K562 (cell line): ENCODE data around the gene TLR5.

Source experiments
- HOMEZ ChIP-seq: fragments of 250-450 bp; sonication (Bioruptor Pico); IDR thresholded peaks from 2 replicates; pipeline ENCODE4 v1.4.0; 2020; ENCODE audit warnings: mild to moderate bottlenecking, moderate library complexity
- PTBP1 ChIP-seq: fragments of 200-400 bp; formaldehyde crosslinking; IDR thresholded peaks from 2 replicates; pipeline ENCODE4 v1.6.1; 2017; ENCODE audit warnings: low read depth, low read length
- SAFB ChIP-seq: fragments of 200-400 bp; formaldehyde crosslinking; IDR thresholded peaks from 2 replicates; pipeline ENCODE4 v1.6.1; 2017; ENCODE audit warnings: low read depth, low read length, borderline replicate concordance
- SREBF2 ChIP-seq: sonication (generic); formaldehyde crosslinking; IDR thresholded peaks from 2 replicates; pipeline ENCODE4 v1.4.0; 2020; ENCODE audit warnings: mild to moderate bottlenecking, missing genetic modification reagents
- TARDBP ChIP-seq: fragments of 450-650 bp; IDR thresholded peaks from 2 replicates; pipeline ENCODE4 v1.6.1; 2016
- TFE3 ChIP-seq: fragments of 450-650 bp; formaldehyde crosslinking; IDR thresholded peaks from 2 replicates; pipeline ENCODE4 v1.4.0; 2020; ENCODE audit warnings: mild to moderate bottlenecking, mixed read lengths
- USF1 ChIP-seq: sonication (generic); formaldehyde crosslinking; IDR thresholded peaks from 2 replicates; pipeline ENCODE4 v1.9.0; 2022; ENCODE audit warnings: mild to moderate bottlenecking, missing genetic modification reagents
- YY1 ChIP-seq, 3 experiments: IDR thresholded peaks; 2 replicates each; pipeline ENCODE4 v1.6.1; 2011; ENCODE audit warnings: low read length in 2 of 3, mild to moderate bottlenecking in 2 of 3, moderate library complexity in 2 of 3, borderline replicate concordance in 1 of 3, control low read depth in 1 of 3, low read depth in 1 of 3; ENCODE audit not compliant: insufficient read depth in 3 of 3, insufficient replicate concordance in 2 of 3, control insufficient read depth in 1 of 3, insufficient read length in 1 of 3; ENCODE audit errors: extremely low read depth in 1 of 3
- TF ChIP-seq, protein P1 (sequence below), 3 experiments: IDR thresholded peaks in 2 of 3; conservative IDR thresholded peaks in 1 of 3; 2 replicates each; pipeline ENCODE4 v1.5.1; 2011 to 2012; ENCODE audit warnings: low read length in 3 of 3, mild to moderate bottlenecking in 3 of 3, control low read depth in 2 of 3, improper control_type of control experiment in 1 of 3, inconsistent platforms in 1 of 3, low read depth in 1 of 3, mixed read lengths in 1 of 3, moderate library complexity in 1 of 3; ENCODE audit not compliant: insufficient read depth in 2 of 3
- TF ChIP-seq, protein P2 (sequence below): IDR thresholded peaks from 3 replicates; pipeline ENCODE4 v1.6.1; 2011; ENCODE audit warnings: borderline replicate concordance, mild to moderate bottlenecking; ENCODE audit not compliant: insufficient read length, insufficient read depth

- TF ChIP-seq SREBF2 (CRISPR knock-in tag), result no peak
- no peak for TF ChIP-seq HOMEZ (CRISPR knock-in tag)
- no peak for TF ChIP-seq YY1 (IDR thresholded peaks at IDR 0.05; ENCODE audit: borderline replicate concordance in 1 of 3, control insufficient read depth in 1 of 3, extremely low read depth in 1 of 3, insufficient read depth in 3 of 3, insufficient read length in 1 of 3, insufficient replicate concordance in 2 of 3, low read depth in 1 of 3, low read length in 2 of 3)
- TF ChIP-seq USF1 (CRISPR knock-in tag), result no peak
- TF ChIP-seq PTBP1, result no peak
- TF ChIP-seq TARDBP, result no peak
- TF ChIP-seq SAFB, result no peak
- TF ChIP-seq, protein P1, sequence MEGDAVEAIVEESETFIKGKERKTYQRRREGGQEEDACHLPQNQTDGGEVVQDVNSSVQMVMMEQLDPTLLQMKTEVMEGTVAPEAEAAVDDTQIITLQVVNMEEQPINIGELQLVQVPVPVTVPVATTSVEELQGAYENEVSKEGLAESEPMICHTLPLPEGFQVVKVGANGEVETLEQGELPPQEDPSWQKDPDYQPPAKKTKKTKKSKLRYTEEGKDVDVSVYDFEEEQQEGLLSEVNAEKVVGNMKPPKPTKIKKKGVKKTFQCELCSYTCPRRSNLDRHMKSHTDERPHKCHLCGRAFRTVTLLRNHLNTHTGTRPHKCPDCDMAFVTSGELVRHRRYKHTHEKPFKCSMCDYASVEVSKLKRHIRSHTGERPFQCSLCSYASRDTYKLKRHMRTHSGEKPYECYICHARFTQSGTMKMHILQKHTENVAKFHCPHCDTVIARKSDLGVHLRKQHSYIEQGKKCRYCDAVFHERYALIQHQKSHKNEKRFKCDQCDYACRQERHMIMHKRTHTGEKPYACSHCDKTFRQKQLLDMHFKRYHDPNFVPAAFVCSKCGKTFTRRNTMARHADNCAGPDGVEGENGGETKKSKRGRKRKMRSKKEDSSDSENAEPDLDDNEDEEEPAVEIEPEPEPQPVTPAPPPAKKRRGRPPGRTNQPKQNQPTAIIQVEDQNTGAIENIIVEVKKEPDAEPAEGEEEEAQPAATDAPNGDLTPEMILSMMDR (IDR thresholded peaks at IDR 0.05 in 2 of 3, conservative IDR thresholded peaks at IDR 0.05 in 1 of 3; ENCODE audit: insufficient read depth in 2 of 3, low read depth in 1 of 3, low read length in 3 of 3), result no peak
- TF ChIP-seq TFE3 (CRISPR knock-in tag), result no peak
- TF ChIP-seq, protein P2, sequence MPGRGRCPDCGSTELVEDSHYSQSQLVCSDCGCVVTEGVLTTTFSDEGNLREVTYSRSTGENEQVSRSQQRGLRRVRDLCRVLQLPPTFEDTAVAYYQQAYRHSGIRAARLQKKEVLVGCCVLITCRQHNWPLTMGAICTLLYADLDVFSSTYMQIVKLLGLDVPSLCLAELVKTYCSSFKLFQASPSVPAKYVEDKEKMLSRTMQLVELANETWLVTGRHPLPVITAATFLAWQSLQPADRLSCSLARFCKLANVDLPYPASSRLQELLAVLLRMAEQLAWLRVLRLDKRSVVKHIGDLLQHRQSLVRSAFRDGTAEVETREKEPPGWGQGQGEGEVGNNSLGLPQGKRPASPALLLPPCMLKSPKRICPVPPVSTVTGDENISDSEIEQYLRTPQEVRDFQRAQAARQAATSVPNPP, result no peak
Measured at GRCh38 chr1:223084464-223084866, 58.6 kb downstream of the TLR5 start.
